RPMI7951 (cell line): ENCODE results near the gene TSPAN1. TPM values are rescaled to one million over a fixed set of nuclear protein-coding genes. Genes with fewer than 3 reads are reported as not detected.

Experiments
- DNase-seq: peaks from one replicate; pipeline ENCODE4 v3.0.0-alpha.2; 2012; ENCODE audit warnings: low read depth
- total RNA-seq: library from RNA; depleted of rRNA; stranded (reverse); fragments of >200 nt; shearing (Covaris generic); gene quantifications from 2 replicates; pipeline ENCODE4 v1.2.3, GENCODE V29; 2014; rRNA removed

The TSPAN1 gene, protein sequence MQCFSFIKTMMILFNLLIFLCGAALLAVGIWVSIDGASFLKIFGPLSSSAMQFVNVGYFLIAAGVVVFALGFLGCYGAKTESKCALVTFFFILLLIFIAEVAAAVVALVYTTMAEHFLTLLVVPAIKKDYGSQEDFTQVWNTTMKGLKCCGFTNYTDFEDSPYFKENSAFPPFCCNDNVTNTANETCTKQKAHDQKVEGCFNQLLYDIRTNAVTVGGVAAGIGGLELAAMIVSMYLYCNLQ
- total RNA-seq, result 0.48 TPM in 1 of 2 replicates, not detected in the other

DNA sequence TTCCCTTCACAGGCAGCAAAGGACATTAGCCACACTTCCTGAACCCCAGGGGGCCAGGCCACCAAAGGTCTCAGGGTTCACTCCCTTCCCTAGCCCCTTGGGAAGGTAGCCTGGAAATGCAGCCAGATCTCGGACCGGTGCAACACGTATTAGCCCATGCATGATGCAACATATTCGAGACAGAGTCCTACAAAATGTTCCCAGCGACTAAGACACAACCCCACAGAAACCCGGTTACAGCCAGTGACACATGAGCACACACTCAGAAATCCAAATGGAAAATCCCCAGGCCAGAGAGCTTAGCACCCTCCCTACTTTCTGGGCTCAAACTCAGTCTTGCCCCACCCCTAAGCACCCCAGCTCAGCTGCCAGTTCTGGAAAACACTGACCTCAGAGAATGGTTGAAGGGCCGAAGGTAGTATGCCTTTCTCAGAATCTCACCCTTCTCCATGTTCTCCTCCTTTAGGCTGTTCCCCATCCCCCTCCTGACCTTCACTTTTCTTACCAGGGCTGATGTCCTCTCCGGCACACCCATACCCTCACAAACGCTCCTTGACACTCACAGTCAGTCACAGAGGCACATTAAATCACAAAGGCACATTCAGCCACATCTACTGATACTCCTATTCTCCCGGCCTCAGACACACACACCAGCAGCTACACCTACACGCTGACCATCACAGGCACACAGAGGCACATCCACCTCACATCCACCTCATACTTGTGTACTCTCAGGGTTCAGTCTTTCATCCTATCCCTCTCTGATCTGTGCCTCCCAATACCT lies at the start of gene TSPAN1:
Gene TSPAN1 (plus strand): TSS at position 640 of the 784 bp plus-strand sequence. CDS start 6,021 bp downstream, outside the sequence.
- DNase-seq, result peak; percentile 58

DNA sequence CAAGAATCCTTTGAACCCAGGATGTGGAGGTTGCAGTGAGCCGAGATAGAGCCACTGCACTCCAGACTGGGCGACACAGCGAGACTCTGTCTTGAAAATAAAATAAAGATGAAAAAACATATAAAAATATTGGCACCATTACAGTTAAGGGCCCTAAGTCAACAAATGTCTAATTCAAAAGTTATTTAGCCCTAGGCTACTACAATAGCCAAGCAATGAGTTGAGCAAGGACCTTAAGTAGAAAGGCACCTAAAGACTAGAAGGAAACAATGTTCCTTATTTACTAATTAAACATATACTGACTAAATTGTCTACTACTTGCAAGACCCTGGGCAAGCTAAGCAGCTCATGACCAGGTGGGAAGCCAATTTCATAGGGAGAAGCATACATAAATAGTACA lies 46.5 kb upstream of the TSPAN1 start:
- peak; percentile 53 for DNase-seq

DNA sequence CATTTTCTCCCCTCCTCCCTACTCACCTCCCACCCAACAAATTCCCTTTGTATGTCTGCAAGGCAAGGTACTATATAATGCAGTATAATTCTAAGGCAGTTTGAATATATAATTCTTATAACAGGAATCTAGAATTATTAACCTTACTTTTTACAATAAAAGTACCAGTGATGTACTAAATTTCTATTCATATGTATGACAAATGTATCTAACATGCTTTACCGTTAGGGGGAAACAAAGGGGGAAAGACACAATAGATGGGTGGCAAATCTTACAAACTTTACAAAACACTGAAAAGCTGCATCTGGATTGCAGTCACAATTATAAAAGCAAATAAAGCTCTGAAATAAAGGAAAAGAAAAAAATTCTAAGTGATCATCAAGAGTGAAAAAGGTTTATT lies 44.8 kb upstream of the TSPAN1 start:
- DNase-seq, result no peak

DNA sequence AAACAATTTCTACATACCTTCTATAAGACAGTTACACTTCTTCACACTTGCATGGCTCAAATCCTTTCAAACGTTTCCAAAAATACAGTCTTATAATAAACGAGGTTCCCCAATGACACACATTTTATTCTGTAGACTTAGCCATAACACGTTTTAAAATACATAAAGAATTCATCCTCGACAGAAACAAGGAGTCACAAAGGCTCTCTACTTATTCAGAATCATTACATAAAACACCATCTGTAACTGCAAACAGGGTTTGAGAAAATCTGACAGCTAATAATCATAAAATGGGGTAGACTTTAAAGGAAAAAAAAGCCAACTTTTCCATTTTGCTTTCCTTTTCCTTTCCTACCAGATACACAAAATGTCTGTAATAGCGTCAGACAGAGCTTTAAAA lies 44.3 kb upstream of the TSPAN1 start:
- no peak for DNase-seq

DNA sequence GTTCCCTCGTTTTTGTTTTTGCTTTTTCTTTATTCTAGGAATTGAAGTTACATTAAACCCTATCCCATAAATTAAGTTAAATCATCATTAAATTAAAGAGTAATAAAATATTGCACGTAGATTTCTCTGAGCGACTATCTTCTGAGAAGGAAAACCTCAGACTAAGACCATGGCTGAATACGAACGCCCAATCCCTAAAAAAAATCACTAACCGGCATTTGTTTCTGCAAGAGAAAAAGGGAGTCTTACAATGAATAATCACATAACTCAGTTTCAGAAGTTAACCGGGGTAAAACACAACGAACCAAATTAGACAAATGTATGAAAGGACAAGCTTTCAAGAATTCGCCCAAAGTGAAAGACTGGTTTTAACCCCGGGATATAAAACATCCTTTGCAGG lies 43.8 kb upstream of the TSPAN1 start:
- peak; percentile 24 for DNase-seq

DNA sequence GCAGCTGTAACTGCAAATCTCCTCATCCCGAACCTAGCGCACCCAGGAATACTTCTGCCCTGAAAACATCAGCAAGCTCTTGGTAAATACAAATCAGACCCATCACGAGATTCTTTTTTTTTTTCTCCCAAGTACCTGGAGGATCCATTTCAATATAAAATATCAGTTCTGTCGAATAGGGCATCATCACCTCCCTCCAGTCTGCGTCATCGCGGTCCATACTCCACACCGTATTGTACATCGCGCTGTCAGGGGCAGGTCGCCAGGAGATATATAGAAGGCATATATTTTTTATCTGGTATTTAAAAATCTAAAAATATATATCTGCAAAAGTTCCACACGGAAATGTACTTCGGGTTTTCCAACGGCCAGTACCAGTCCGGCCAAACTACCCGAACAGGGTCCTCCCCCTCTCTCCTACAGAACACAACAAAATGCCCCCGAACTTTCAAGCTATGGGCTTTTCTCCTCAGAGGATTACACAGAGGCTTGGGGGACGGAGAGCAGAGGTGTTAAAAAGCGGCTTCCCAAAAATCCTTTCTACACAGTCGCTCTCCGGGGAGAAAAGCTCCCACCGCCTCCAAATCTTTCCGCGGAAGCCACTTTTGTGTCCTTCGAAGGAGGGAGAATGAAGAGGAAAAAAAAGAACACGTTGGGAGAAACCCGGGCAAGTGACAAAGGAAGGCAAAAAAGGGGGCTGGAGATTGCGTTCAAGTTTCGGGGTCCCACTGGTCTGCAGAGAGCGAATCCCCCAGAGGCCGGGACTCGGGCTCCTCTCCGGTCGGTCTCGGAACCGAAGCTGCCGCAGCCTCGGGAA lies 43.0 kb upstream of the TSPAN1 start:
- DNase-seq, result peak; percentile 25

DNA sequence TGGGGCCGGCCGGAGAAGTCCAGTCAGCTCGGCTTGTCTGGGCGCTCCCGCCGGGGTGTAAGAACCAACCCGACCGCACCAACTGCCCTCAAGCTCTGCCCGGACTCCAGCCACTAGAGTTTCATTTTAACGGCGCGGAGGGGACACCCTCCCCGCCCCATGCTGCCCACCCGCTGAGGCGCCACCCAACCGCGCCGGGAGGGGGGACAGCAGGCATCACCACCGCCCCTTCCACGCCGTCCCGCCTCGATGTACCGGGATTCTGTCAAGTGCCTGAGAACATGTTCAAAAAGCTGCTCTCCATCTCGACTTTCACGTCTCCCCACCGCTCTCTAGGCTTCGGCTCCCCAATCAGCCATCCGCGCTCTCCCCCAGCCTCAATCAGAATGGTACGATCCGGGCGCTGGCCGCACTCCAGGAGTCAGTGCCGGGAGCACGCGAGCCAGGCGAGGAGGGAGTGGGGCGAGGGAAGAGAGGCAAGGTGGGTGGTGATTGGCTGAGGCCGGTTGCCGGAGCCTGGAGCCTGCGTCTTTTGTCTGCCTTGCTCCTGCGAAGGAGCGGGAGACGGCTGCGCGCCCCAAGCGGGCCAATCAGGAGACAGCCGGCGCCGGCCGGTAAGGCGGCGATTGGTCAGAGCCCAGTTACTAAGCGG lies 42.2 kb upstream of the TSPAN1 start, which contains the start of gene PIK3R3:
Gene PIK3R3 (minus strand): TSS at position 101 of the 652 bp plus-strand sequence. CDS start 677 bp downstream, outside the sequence.
- peak; percentile 99 for DNase-seq

DNA sequence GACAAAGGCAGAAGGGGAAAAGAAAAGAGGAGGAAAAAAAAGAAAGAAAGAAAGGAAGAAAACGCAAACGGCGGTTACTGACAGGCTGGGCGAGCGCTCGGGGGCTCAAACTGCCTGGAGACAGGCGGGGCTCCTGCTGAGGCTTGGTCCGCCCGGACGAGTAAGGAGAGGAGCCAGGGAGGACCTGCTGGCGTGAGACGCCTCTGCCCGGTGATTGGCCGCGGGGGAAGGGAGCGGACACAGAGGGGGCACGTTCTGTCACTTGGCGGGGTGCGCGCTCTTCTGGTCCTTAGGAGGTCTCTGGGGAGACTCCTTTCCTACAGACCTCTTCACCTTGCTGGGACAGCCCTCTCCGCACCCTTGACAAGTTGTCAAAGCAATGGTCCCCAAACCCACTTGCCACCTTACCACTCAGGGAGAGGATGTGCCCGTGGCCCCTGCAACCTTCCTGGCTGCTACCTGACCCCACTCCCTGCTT lies 41.7 kb upstream of the TSPAN1 start:
- DNase-seq, result no peak

DNA sequence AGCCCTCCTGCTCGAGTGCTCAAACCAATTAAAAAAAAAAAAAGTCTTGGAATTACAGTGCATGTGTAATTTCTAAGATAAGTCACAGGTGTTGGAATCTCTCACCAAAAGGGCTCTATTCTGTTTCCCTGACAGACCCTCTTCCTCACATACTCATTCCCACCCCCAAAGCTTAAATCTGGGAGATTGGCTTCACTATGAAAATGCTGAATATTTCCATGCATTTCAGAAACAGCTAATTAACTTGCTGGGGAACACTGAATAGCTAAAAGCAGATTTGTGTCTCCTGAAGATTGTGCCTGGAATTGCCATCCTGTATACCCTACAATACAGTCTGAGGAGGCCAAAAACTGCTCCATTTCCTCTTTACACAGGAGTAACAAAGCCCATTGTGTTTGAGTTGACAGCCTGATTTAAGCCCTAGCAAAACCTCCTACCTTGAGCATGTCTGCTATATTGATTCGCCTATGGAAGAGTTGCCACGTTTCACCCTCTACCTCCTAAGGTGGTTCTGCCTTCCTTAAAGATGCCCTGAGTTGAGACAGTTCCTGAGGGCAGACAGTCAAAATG lies 41.0 kb upstream of the TSPAN1 start:
- no peak for DNase-seq

DNA sequence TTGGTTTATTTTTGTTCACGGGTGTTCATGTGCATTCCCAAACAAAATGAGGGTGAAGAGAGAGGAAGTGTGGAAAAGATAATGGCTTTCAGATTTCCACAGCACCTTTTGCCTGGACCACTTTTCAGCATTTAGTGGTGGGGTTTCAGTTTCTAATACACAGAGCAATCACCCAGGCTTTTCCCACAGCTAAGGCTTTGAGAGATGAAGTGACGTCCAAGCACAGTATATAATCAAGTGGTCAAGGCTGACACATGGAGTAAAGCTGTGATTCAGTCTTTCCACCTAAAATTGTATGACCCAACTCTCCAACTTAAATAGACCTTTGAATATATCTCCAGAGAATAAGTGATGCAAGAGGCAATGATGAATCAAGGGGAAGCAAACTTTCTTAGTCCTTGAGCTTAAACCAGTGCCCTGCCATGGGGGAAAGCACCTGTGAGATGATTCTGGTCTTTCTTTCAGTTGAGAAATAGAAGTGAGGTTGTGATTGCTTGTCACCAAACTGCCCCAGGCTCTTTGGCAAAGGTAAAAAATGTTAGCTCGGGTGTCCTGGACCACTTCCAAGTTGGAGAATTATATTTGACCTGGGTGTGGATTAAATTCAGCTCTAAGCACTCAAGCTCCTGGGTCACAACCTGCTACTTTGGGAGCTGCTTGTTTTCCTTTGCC lies 40.1 kb upstream of the TSPAN1 start:
- DNase-seq, result peak; percentile 69

DNA sequence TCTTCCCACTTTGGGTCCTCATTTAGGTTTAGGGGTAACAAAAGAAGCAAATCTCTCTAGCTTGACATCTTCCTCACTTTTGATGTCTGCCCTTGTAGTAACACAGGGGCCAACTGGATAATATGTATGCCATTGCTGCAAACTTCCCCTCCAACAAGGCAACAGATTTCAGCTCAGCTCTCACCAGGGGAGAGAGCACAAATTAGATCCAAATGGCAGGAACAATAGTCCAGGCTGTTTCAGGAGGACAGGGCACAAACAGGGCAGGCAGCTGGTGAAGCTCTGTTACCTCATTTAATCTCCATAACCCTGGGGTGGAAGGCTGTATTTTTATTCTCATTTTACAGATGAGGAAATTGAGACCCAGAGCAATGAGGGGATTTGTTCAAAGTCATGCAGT lies 38.2 kb upstream of the TSPAN1 start:
- no peak for DNase-seq

DNA sequence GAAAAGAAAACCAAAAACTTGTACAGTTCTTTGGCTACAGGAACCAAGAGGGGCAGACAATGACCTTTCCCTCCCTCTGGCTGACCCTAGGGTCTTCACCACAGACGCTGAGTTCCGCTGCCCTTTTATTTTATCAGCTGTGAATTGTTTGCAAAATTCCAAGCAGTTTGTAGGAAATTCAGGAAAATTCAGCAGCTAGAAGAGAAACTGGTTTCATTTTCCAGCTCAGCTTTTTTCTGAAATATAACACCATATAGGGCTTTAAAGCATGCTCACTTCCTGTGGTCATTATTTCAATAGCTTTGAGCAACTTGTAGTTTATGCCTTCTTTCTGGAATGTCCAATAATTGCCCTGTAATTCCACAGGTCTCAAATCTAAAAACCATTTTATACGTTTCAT lies 37.0 kb upstream of the TSPAN1 start:
- DNase-seq, result peak; percentile 54

DNA sequence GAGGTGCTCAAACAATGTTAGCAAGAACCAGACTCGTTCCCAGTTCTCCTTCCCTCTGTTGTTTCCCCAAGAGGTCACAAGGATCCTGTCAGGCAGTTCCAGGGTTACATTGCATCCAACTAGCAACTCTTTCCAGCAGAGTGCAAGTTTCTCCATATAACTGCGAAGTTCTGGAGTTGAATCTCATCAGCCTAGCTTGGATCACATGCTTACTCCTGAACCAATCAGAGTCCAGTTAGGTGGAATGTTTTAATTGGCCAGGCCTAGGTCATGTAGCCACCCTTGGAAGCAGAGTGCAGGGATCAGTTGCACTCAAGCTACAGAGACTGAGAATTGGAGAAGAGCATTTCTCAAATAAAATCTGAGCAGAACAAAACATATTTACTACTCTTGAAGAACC lies 26.6 kb upstream of the TSPAN1 start:
- DNase-seq, result no peak

DNA sequence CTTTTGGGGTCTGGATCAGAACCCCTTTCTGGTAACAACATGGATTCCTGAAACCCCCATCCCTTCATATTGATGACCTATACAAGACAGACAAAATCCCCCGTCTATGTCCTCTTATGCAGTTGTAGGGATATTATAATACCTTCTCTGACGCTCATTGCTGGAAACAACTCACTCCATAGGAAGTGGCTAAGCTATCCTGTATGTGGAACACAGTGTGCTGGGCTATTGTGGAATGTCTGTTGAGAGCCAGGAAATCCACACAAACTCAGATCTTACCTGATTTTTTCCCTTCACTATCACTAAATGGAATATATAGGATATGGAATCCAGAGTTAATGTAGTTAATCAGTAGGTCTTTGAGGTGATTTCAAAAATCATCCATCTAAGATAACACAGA lies 24.8 kb upstream of the TSPAN1 start:
- no peak for DNase-seq

DNA sequence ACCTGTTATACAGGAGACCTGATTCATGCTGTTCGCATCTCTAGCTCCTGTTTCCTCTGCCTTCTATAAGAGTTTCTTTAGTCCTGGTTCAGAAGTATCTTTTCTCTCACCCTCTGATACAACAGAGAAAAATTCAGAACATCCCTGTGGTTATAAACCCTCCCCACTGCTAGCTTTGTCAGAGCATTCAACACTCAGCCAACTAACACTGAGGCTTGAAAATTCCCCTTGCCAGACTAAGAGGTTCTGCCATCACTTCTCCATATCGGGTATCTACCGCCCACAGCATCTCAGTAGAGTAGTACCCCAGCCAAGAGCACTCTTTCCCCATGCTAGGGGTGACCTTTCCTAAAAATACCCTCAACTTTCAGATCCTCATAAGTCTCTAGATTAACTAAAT lies 22.9 kb upstream of the TSPAN1 start:
- no peak for DNase-seq

DNA sequence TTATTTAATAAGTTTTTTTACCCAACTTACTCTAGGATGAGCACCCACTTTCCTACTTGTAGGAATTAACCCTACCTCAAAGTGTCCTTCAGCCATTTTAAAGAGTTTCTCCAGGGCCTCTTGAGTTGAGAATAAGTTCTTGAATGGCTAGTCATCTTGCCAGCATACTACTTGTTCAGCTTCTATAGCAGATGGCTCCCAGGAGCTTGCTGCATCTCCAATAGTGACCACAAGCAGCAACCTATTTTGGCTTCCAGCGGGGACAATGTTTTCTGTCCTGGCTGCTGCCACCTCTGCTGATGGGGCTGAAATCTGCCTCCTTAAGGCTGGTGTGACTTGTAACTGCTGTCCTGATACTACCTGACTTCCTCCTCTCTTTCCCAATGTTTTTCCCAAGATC lies 21.7 kb upstream of the TSPAN1 start:
- DNase-seq, result no peak

DNA sequence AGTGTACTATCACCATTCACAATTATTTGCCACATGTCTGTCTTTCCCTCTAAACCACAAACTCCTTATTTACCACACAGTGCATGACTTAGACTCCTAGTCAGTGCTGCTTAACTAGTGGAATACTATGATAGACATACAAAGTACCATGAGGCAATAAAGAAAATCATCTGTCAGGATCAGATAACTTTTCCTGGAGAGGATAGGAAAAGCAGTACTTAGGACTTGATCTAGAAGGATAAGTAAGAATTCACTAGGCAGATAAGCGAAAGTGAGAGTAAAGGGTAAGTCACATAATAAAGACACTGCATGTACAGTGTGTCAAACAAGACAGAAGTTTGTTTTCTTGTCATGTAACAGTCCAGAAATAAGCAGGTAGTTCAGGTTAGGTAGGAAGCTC lies 21.2 kb upstream of the TSPAN1 start:
- DNase-seq, result no peak

DNA sequence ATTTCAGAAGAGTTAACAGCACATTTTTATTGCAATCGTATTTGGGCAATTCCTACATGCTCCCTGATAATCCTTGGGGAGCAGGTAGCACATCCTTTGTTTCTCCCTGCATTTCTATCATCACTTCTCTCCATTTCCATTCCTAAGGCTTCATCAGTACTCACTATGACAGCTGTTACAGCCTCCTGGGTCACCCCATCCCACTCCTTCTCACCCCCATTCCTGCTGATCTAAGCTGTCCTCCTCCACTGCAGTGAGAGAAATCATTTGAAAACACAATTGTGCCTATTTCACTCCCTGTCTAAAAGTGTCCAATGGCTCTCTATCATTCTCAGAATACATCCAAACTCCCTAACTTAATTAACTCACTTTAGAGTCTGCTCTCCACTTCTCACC lies 17.0 kb upstream of the TSPAN1 start:
- no peak for DNase-seq

DNA sequence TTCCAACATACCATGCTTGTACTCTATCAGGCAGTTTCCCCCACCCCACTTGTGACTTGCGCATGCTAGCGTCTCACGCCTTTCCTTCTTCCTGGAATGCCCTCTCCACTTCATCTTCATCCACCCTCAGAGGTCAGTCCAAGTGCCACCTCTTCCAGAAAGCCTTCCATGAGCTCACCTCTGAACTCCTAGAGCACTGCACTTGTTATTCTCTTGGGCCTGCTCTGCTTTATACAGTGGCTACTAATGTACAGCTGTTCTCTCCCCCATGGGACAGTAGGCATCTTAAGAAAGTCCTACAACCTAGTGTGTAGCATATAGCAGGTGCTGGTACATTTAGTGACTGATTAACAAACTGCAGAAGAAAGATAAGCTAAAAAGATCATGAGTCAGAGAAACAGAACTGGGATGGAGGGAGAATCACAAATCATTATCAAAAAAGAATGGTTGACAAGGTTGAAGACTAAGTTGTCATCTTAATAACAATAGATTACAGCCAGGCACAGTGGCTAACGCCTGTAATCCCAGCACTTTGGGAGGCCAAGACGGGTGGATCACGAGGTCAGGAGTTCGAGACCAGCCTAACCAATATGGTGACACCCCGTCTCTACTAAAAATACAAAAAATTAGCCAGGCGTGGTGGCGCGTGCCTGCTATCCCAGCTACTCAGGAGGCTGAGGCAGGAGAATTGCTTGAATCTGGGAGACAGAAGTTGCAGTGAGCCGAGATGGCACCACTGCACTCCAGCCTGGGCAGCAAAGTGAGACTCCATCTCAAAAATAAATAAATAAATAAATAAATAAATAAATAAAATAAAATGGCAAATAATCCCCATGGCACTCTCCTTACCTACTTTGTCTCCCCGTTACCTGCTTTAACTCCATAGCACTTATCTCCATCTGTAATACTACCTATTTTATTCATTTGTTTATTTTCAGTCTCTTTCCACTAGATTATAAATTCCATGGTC lies 16.3 kb upstream of the TSPAN1 start:
- DNase-seq, result no peak

DNA sequence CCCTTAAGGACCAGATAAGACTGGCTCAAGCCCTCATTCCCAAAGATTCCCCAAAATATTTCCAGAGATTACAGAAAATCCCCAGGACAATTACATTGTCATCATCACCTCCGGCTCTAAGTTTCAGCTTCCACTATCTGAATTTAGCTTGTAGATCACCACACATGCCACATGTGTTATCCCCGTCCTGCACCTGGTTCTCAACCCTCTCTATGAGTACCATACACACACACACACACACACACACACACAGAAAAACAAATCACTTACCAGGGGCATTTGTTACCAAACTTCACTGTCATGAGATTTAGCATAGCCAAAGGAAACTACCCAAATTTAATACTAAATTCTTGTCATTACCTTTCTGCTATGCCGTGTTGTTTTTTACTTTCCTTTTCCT lies 15.4 kb upstream of the TSPAN1 start:
- no peak for DNase-seq
